HG03521 (cell line): ENCODE data around the gene FBN2.

ENCODE experiments used
- ATAC-seq: cut with Tn5 transposase; IDR thresholded peaks from one replicate; pipeline ENCODE4 v1.9.1; 2021; ENCODE audit warnings: mild to moderate bottlenecking, moderate library complexity; ENCODE audit not compliant: unreplicated experiment

FBN2 gene

DNA sequence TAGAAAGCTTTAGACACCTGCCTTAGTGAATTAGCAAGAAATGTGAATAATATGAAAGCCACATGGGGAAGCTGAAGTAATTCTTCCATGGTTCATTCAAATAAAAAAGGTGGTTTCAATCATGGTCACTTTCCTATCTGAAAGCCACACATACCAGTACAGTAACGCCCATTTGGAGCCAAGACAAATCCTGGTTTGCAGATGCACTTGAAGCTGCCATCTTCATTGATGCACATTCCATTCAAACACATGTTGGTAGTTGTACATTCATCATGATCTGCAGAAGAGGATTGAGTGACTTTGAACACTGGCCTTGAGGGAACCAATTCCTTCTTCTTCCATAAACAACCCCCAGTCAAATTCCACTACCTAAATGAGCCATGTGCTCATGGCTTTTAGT, 161.5 kb downstream of the FBN2 start:
- ATAC-seq: no peak

DNA sequence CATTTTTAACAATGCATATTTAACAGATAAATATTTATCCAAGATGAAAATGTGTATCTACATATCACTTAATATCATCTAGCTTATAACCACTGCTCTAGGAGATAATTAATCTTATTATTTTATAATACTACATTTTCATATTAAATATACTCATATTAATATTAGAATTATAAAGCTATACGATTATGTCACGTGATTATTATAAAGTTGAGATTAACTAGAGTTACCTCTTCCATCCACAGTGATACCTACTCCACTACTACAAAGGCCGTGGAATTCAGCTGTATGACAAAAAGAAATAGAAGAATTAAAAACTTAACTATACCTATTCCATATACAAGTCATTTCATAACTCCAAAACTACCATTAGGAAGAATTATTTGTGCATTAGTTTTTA, 171.9 kb downstream of the FBN2 start:
- no peak for ATAC-seq

GRCh38 chr5:128362370-128362769, 175.7 kb downstream of the FBN2 start:
- ATAC-seq: no peak

DNA sequence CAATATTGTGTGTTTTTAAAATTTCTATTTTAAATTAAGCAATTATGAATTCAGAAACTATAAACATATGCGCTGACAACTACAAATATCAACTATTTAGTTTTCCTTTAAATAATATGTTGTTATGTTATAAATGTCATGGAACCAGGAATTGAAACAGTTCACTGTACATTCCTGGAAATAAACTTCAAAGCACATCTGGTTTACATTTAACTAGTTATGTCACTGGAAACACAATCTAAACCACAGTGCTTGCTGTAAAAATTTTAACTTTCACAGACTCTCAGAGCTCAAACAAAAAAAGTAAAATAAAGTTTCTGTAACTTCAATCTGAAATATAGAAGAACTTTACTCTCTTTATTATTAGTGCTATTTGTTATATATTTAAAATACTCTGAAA, 179.2 kb downstream of the FBN2 start:
- no peak for ATAC-seq

GRCh38 chr5:128357226-128357625, 180.8 kb downstream of the FBN2 start:
- ATAC-seq: no peak

GRCh38 chr5:128355961-128356360, 182.1 kb downstream of the FBN2 start:
- ATAC-seq: no peak

GRCh38 chr5:128353441-128354107, 184.5 kb downstream of the FBN2 start:
- ATAC-seq: no peak

- ATAC-seq: no peak
Observed at GRCh38 chr5:128350705-128351104, 187.3 kb downstream of the FBN2 start.

- no peak for ATAC-seq
Observed at GRCh38 chr5:128349044-128349858, 188.8 kb downstream of the FBN2 start.

DNA sequence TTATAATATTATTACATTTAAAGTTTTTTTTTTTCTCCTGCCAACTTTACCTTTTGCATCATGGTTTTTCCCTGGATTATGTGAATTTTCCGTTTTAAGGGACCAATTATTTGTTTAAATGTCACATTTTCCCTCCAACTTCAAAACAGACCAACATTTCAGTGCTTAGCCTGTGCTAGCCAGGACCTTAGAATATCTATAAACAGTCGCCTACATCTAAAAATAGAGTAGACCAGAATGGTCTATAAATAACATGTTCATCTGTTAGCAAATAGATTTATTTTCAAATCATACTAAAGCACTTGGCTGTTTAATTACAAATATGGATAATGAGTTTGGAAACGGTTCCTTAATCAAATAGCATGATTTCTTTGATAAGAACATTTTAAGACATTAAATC, 192.0 kb downstream of the FBN2 start:
- no peak for ATAC-seq

DNA sequence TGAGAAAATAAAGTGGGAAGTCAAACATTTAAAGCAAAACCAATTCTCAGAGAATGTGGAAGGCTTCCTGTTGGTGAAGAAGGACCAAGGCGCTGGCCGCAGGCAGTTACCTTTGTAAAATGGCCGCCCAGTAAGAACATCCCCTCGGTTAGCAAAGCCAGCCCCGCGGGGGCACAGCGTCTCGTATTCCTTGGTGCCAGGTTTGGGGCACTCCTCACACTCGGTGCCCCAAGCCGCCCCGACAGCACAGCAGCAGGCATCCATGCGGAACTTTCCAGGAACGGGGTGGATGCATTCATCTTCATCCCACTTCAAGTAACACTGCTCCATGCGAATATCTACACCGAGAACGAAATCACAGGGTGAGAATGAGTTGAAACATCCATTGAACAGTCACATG, 192.8 kb downstream of the FBN2 start:
- ATAC-seq: no peak

- ATAC-seq: no peak
Observed at GRCh38 chr5:128343168-128343567, 194.9 kb downstream of the FBN2 start.

DNA sequence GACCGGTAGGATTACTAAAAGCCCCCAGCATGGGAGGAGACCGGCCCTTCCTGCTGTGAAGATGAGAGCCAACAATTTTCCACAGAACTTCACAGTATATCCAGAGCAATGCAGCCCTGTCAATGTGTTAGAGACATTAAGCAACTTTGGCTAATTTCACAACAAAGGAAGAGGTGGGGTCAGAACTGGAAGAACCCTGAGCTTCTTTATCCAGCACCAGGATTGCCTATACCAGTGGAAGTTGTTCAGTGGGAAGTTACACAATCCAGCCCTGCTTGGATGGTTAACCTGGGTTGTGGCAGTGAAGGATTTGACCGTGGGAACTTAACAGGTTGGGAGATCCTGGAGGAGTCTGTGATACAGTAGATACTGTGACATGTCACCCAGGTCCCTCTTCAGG, 197.0 kb downstream of the FBN2 start:
- ATAC-seq: no peak

DNA sequence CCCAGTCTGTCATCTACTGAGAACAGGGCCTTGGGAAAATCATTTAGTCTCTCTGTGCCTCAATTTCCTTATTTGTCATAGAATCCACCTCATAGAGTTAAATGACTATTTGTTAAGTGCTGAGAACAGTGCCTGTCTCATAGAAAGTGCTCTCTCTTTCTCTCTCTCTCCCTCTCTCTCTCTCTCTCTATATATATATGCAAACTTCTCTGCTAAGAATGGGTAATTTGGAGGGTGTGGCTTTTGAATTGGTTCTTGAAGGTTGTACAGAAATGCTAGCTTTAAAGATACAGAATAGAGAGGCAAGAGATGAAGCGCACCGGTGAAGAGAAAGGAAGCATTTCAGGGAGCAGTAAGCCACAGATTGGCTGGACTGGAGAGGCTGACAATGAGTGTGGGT, 197.4 kb downstream of the FBN2 start:
- no peak for ATAC-seq

- no peak for ATAC-seq
Observed at GRCh38 chr5:128339585-128339984, 198.5 kb downstream of the FBN2 start.

DNA sequence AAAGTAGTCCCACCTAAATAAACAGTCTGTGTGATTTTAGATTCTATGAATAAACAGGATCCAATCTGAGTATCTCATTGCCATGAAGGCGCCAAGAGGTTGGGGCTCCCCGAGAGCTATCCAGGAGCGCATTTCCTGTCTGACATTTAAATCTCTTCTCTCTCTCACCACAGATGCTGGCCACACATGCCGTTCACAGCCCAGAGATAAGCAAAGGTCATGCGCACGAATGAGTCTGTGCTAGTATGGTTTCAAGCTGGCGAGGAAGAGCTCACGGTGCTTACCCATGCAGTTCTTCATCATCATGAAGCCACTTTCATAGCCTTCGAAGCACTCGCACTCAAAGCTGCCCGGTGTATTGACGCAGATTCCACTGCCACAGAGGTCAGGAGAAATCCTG, 199.4 kb downstream of the FBN2 start:
- no peak for ATAC-seq

DNA sequence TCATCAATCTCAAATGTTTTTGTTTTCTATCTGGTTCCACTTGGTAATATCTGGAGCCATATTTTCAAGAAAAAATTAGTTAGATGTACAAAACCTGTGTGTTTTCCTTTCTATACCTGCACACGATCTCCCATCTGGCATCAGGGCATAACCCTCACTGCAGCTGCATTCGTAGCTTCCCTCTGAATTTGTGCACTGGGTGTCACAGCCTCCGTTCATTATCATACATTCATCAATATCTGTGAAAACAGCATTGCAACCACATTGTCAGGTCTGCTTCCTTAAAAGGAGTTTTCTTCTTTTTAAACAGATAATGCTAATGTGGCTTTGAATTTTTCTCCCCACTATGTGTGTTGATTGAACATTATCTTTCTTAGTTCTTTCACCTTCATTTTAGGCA, 202.7 kb downstream of the FBN2 start:
- ATAC-seq: no peak

DNA sequence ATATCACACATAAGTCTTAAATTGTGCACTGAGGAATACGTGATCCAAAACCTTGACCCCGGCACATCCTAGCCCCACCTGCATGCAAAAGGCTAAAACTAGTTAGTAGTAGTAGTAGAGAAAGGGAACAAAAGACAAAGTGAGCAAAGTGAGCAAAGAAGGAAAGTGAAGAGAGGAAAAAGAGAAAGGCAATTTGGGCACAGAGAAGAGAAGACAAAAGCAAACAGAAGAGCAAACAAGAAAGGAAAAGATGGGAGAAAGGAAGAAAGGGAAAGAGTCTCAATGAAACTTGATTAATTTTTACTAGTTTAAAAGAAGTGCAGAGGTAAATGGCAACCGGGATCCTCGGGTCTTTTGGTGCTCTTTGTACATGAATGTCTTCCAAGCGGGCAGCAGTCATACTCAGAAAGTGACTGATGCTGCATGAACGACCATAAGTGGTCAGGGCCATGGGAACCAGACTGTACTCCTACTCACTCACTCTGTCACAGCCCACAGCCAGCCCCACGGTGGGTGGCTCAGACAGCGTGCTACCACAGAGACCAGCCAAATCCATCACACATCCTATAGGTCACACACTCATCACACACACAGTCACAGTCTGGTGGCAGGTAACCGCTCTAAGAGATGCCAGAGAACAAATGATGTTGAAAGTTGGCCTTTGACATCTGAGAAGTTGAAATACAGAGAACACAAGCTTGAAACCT, 203.9 kb downstream of the FBN2 start:
- ATAC-seq: no peak

DNA sequence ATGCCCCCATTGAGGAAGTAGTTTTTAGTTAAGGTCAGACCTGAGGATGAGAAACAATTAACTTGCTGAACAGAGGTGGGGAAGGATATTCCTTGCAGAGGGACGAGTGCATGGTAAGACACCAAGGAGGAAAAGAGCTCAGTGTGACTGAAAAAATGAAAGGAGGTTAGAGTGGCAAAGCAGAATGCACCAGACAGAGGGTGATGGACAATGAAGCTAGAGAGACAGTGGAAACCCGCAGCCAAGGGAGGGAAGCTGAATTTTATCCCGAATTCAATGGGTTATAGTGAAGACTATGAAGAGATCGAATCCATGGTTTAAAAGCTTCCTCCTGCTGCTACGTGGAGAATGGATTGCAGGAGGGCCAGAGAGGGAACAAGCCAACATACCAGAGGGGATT, 206.8 kb downstream of the FBN2 start:
- no peak for ATAC-seq

DNA sequence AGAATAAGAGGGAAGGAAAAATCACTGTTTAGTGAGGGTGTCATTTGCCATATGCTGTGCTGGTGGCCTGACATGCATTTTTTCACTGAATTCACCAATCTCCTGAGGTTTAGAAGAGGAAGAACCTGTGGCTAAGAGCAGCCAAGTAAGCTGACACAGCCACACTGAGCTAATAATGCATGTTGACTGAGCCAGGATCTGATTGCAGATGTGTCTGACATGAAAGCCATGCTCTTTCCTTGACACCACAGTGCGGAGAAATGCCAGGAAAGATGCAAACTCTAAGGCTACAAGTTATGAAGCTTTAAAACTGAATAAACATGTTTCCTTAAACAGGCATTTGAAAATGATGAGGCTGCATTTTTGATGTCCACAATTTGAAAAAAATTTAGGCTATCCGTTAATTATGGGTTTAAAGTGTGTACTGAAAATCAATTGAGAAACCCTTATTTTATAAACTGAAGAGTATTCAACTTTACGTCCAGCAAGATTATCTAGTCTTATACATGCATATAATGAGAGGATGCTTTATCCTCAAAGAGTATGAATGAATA, 208.6 kb downstream of the FBN2 start:
- ATAC-seq: no peak

DNA sequence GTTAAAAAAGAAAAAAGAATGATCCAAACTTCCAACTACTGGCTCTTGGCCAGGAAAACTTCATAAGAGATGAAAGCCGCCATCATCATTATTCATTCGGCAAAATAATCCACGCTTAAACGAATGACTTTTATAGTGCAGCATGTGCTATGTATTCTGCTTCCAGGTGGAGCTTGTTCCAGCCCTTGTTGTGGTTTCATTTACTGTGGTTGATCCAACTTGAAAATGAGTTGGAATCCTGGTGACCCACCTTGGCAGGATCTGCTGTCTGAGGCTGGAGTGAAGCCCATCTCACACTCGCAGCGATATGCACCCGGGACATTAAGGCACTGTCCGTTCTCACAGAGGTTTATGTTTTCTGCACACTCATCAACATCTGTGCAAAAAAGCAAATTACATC, 209.6 kb downstream of the FBN2 start:
- ATAC-seq: no peak

DNA sequence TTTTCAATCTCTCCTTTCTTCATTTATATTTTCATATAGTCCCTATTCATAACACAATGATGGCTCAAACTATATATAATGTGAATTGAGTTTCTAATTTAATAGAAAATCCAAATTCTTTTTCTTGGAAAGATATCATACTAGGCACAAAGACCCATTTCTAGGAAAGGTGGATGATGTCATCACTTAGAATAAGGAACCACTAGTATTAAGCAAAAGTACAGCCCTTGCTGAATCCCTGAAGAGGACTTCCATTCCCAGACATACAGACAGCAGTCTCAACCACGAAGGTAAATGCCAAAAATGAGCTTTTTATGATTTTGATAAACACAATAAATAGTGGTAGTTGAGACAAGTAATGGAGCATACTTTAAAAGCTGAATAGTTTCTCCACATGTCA, 210.0 kb downstream of the FBN2 start:
- no peak for ATAC-seq
